ENCODE results near the gene MAGEF1. TPM values are rescaled to one million over a fixed set of nuclear protein-coding genes. Genes with fewer than 3 reads are reported as not detected.
A peak's percentile ranks its signal among the peaks of the same experiment; 100 is the strongest.

The MAGEF1 gene
- total RNA-seq, 1 donor from 2014 or later, result 88.1 TPM

GRCh38 chr3:184676927-184677326 is 34.9 kb downstream of the MAGEF1 start:
- Histone ChIP-seq H3K9me3 (ENCODE audit: low read depth) (no peaks in the 10 kb centered on the region), H3K79me2 (ENCODE audit: low read depth) (no peaks in the 10 kb centered on the region), H3K4me1 (peaks cover 22% of the 10 kb centered on the region), H4K20me1 (ENCODE audit: low read depth) (no peaks in the 10 kb centered on the region), H2AFZ (replicated peaks) (no peak overlapping the region), H3K4me3 (no peak overlapping the region), H3F3A (ENCODE audit: low read depth) (peaks cover 23% of the 10 kb centered on the region), H3K27ac (no peak overlapping the region), H3K9ac (no peak overlapping the region), H3K4me2 (no peak overlapping the region), H3K36me3 (no peaks in the 10 kb centered on the region), H3K27me3 (no peaks in the 10 kb centered on the region)
- Mint-ChIP-seq H3K27ac (peak overlapping the region; percentile 19), H3K27me3 (ENCODE audit: insufficient read depth, low read depth) (peaks cover 12% of the 10 kb centered on the region), H3K4me1 (peaks cover 30% of the 10 kb centered on the region), H3K4me3 (no peak overlapping the region), H3K9me3 (no peaks in the 10 kb centered on the region), H3K36me3 (no peaks in the 10 kb centered on the region)
- TF ChIP-seq EZH2 (IDR thresholded peaks at IDR 0.05) (no peak), EZH2phosphoT487 (IDR thresholded peaks at IDR 0.05) (no peak)
- TF ChIP-seq, protein P1, sequence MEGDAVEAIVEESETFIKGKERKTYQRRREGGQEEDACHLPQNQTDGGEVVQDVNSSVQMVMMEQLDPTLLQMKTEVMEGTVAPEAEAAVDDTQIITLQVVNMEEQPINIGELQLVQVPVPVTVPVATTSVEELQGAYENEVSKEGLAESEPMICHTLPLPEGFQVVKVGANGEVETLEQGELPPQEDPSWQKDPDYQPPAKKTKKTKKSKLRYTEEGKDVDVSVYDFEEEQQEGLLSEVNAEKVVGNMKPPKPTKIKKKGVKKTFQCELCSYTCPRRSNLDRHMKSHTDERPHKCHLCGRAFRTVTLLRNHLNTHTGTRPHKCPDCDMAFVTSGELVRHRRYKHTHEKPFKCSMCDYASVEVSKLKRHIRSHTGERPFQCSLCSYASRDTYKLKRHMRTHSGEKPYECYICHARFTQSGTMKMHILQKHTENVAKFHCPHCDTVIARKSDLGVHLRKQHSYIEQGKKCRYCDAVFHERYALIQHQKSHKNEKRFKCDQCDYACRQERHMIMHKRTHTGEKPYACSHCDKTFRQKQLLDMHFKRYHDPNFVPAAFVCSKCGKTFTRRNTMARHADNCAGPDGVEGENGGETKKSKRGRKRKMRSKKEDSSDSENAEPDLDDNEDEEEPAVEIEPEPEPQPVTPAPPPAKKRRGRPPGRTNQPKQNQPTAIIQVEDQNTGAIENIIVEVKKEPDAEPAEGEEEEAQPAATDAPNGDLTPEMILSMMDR (IDR thresholded peaks at IDR 0.05), result no peak
- no peak for DNase-seq (ENCODE audit: low spot score)

- H3K79me2 ChIP-seq (ENCODE audit: low read depth), result no peaks in the 10 kb centered on the region
- no peak overlapping the region for H3K4me2 ChIP-seq
- Mint-ChIP-seq H3K4me1 (peaks cover 24% of the 10 kb centered on the region), H3K27me3 (ENCODE audit: insufficient read depth, low read depth) (peaks cover 17% of the 10 kb centered on the region), H3K27ac (no peak overlapping the region), H3K9me3 (peaks cover 3% of the 10 kb centered on the region), H3K36me3 (no peaks in the 10 kb centered on the region), H3K4me3 (peak overlapping the region; percentile 33)
- H3F3A ChIP-seq (ENCODE audit: low read depth), result peaks cover 17% of the 10 kb centered on the region
- no peak overlapping the region for H2AFZ ChIP-seq (replicated peaks)
- no peaks in the 10 kb centered on the region for H3K27me3 ChIP-seq
- H3K36me3 ChIP-seq, result no peaks in the 10 kb centered on the region
- H4K20me1 ChIP-seq (ENCODE audit: low read depth), result no peaks in the 10 kb centered on the region
- no peaks in the 10 kb centered on the region for H3K9me3 ChIP-seq (ENCODE audit: low read depth)
- H3K27ac ChIP-seq, result no peak overlapping the region
- no peak for DNase-seq (ENCODE audit: low spot score)
- peaks cover 22% of the 10 kb centered on the region for H3K4me1 ChIP-seq
- no peak overlapping the region for H3K9ac ChIP-seq
- H3K4me3 ChIP-seq, result no peak overlapping the region
- TF ChIP-seq, protein P1 (IDR thresholded peaks at IDR 0.05), result no peak
- TF ChIP-seq EZH2 (IDR thresholded peaks at IDR 0.05) (no peak), EZH2phosphoT487 (IDR thresholded peaks at IDR 0.05) (no peak)
Observed at GRCh38 chr3:184674626-184675025, 37.2 kb downstream of the MAGEF1 start.

DNA sequence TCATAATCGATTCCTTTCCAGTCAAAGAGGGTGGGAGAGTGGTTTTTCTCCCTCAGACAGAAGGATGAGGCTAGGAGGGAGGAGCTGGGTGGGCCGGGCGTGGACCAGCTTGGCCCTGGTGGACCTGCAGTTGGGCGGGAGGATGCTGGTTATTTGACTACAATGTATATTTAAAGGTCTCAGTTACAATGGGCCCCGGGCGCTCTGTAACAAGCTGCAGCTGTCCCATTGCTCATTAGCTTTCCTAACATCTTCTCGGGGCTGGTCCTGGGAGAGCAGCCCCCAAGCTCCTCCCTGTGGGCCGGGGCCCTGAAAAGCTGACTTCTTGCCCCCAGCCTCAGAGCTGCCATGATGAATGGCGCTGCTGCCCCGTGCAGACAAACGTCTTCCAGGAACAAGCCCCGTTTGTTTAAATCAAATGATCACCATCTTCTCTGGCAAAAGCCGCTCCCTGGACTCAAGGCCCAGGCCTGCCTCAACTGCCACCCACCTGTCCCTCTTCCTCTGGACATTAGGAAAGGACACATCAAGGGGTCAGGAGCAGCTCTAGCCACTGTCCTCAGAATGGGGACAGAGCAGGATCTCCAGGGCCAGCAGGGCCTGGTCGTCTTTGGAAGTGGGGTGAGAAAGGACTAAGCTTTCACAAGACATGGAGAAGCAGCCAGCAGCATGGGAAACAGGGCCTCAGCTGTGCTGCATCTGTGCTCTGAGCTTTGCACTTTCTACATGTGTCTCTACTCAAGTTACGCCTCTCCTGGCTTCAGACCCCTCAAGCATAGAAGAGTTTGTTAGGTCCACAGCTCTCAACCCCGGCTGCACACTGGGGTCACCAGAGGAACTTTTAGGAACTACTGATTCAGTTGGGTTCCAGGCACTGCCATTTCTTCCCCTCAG is 38.6 kb downstream of the MAGEF1 start:
- H3K4me1 ChIP-seq, result peaks cover 11% of the 10 kb centered on the region
- no peaks in the 10 kb centered on the region for H3K9me3 ChIP-seq (ENCODE audit: low read depth)
- TF ChIP-seq, protein P1 (IDR thresholded peaks at IDR 0.05), result no peak
- TF ChIP-seq EZH2 (IDR thresholded peaks at IDR 0.05) (no peak), EZH2phosphoT487 (IDR thresholded peaks at IDR 0.05) (no peak)
- H3K27me3 ChIP-seq, result no peaks in the 10 kb centered on the region
- Mint-ChIP-seq H3K27ac (peak overlapping the region; percentile 83), H3K4me3 (no peak overlapping the region), H3K27me3 (ENCODE audit: insufficient read depth, low read depth) (peaks cover 13% of the 10 kb centered on the region), H3K9me3 (peaks cover 3% of the 10 kb centered on the region), H3K4me1 (peaks cover 17% of the 10 kb centered on the region), H3K36me3 (no peaks in the 10 kb centered on the region)
- no peak overlapping the region for H3K4me3 ChIP-seq
- no peaks in the 10 kb centered on the region for H4K20me1 ChIP-seq (ENCODE audit: low read depth)
- peaks cover 7% of the 10 kb centered on the region for H3F3A ChIP-seq (ENCODE audit: low read depth)
- no peak overlapping the region for H3K9ac ChIP-seq
- no peaks in the 10 kb centered on the region for H3K79me2 ChIP-seq (ENCODE audit: low read depth)
- no peaks in the 10 kb centered on the region for H3K36me3 ChIP-seq
- H2AFZ ChIP-seq (replicated peaks), result no peak overlapping the region
- H3K27ac ChIP-seq, result no peak overlapping the region
- no peak for DNase-seq (ENCODE audit: low spot score)
- no peak overlapping the region for H3K4me2 ChIP-seq
